HepG2 (cell line): ENCODE measurements around the gene RERE. TPM values are rescaled to one million over a fixed set of nuclear protein-coding genes. Genes with fewer than 3 reads are reported as not detected.

ENCODE experiments used
- ATAC-seq: fragments of 200-7000 bp; cut with Tn5 transposase; 3 replicates; pipeline ENCODE4 v1.9.1; 2020; ENCODE audit warnings: mild to moderate bottlenecking, moderate library complexity
- BruUV-seq: library from RNA; stranded (reverse); fragments of 400-500 nt; replicated peaks from 2 replicates; lab custom pipeline; 2021; lab: Mats Ljungman, UMichigan
- CTCF ChIA-PET: fragments of 300-600 bp; formaldehyde crosslinking; extraction: SDS; loops from one replicate; lab custom pipeline; 2021; ENCODE audit warnings: low total read pairs, inconsistent platforms, low intra/inter-chr PET ratio; lab: Yijun Ruan, JAX
- POLR2A ChIA-PET: fragments of 350-600 bp; sonication (Branson Sonifier 250); formaldehyde crosslinking; loops from one replicate; lab custom pipeline; 2020; ENCODE audit warnings: antibody characterized with exemption, inconsistent platforms; lab: Yijun Ruan, JAX
- DNase-seq: peaks from one replicate; pipeline ENCODE4 v3.0.0-alpha.2; 2015; ENCODE audit warnings: low spot score
- FAIRE-seq: peaks from 3 replicates; lab custom pipeline; 2011; peaks lifted over from hg19 to GRCh38; lab: Jason Lieb, UNC
- H2AFZ ChIP-seq: one replicate; pipeline ENCODE4 v1.6.1; 2011; ENCODE audit warnings: low read length, inconsistent platforms
- H3K27ac ChIP-seq: fragments of 300-600 bp; 3 replicates; pipeline ENCODE4 v1.8.0; 2011; ENCODE audit warnings: mixed run types, mild to moderate bottlenecking, mixed read lengths, low read length, inconsistent platforms; ENCODE audit not compliant: insufficient read depth; ENCODE audit errors: extremely low read length
- H3K27me3 ChIP-seq, 2 experiments: fragments of 200-600 bp in 1 of 2; 2 replicates in 1 of 2; 3 replicates in 1 of 2; pipeline versions ENCODE4 v1.6.0 to v1.8.0; 2011; ENCODE audit warnings: low read length in 2 of 2, mild to moderate bottlenecking in 2 of 2, moderate library complexity in 2 of 2, inconsistent platforms in 1 of 2; ENCODE audit not compliant: insufficient read depth in 2 of 2, control insufficient read depth in 1 of 2
- H3K36me3 ChIP-seq, 2 experiments: fragments of 200-600 bp in 1 of 2; replicated peaks in 1 of 2; 2 replicates in 1 of 2; 3 replicates in 1 of 2; pipeline versions ENCODE4 v1.5.1 to v1.8.0; 2011; ENCODE audit warnings: low read length in 2 of 2, inconsistent platforms in 1 of 2; ENCODE audit not compliant: insufficient read depth in 2 of 2, control insufficient read depth in 1 of 2
- H3K4me1 ChIP-seq: 2 replicates; pipeline ENCODE4 v1.5.1; 2012; ENCODE audit warnings: low read length, inconsistent platforms; ENCODE audit not compliant: insufficient read depth
- H3K4me2 ChIP-seq: 2 replicates; pipeline ENCODE4 v1.6.0; 2011; ENCODE audit warnings: low read depth, low read length, inconsistent platforms
- H3K4me3 ChIP-seq, 3 experiments: fragments of 200-600 bp in 1 of 3; sonication (generic), shearing (Covaris generic) in 1 of 3; replicated peaks in 1 of 3; 2 replicates each; pipeline ENCODE4 v1.5.1; 2011 to 2016; ENCODE audit warnings: low read length in 3 of 3, inconsistent platforms in 2 of 3, low read depth in 2 of 3, mild to moderate bottlenecking in 2 of 3, control low read depth in 1 of 3, mixed read lengths in 1 of 3; ENCODE audit not compliant: insufficient read depth in 1 of 3
- H3K79me2 ChIP-seq: one replicate; pipeline ENCODE4 v1.6.1; 2011; ENCODE audit warnings: low read length, inconsistent platforms; ENCODE audit not compliant: insufficient read depth
- H3K9ac ChIP-seq: 2 replicates; pipeline ENCODE4 v1.6.0; 2011; ENCODE audit warnings: mild to moderate bottlenecking, low read depth, low read length, inconsistent platforms; ENCODE audit not compliant: insufficient read depth
- H3K9me3 ChIP-seq: 2 replicates; pipeline ENCODE4 v1.5.1; 2012; ENCODE audit warnings: mild to moderate bottlenecking, low read length
- H4K20me1 ChIP-seq: 2 replicates; pipeline ENCODE4 v1.6.0; 2011; ENCODE audit warnings: inconsistent platforms, mild to moderate bottlenecking, low read length, moderate library complexity; ENCODE audit not compliant: insufficient read depth
- IKZF4 ChIP-seq: sonication (generic); formaldehyde crosslinking; IDR thresholded peaks from 2 replicates; pipeline ENCODE4 v1.5.1; 2020; ENCODE audit warnings: borderline replicate concordance, mild to moderate bottlenecking, low read depth, missing genetic modification reagents; ENCODE audit errors: not compliant biosample characterization
- KMT2A ChIP-seq: sonication (generic); formaldehyde crosslinking; IDR thresholded peaks from 2 replicates; pipeline ENCODE4 v1.4.0; 2020; ENCODE audit warnings: missing genetic modification reagents
- STAG1 ChIP-seq: sonication (generic); formaldehyde crosslinking; IDR thresholded peaks from 2 replicates; pipeline ENCODE4 v1.4.0; 2020; ENCODE audit warnings: missing genetic modification reagents
- ZNF274 ChIP-seq: sonication (generic); formaldehyde crosslinking; IDR thresholded peaks from 2 replicates; pipeline ENCODE4 v1.5.1; 2020; ENCODE audit warnings: mild to moderate bottlenecking, missing genetic modification reagents
- ZNF644 ChIP-seq: IDR thresholded peaks from 2 replicates; pipeline ENCODE4 v1.6.1; 2016; ENCODE audit warnings: low read depth
- WGBS: methylation state at CpG from one replicate; pipeline ENCODE4 v1.1.6; 2017; ENCODE audit warnings: low lambda C conversion rate; 5-methylcytosine and 5-hydroxymethylcytosine counted together
- in situ Hi-C: cut with HindIII; loops from 2 replicates; pipeline ENCODE4 v1.10.0; 2017; ENCODE audit warnings: low pct_unique_long_range_greater_than_20kb; ENCODE audit not compliant: extremely low pct_ligation_motif_present
- intact Hi-C: fragments of 100-400 bp; cut with micrococcal nuclease; formaldehyde crosslinking; loops from one replicate; pipeline ENCODE4 v1.10.0; 2022; ENCODE audit not compliant: unreplicated experiment
- polyA plus RNA-seq, 8 experiments: library from polyadenylated mRNA; depleted of rRNA in 3 of 8; stranded (reverse) in 7 of 8; unstranded in 1 of 8; fragments of >200 nt; fragmentation: Illumina TruSeq in 4 of 8; extraction: Trizol in 4 of 8; gene quantifications; 2 replicates each; pipeline versions ENCODE4 v1.2.1 to v1.2.3, GENCODE V29; 2011 to 2016; ENCODE audit warnings: low read depth in 4 of 8, missing spikeins in 1 of 8, mixed read lengths in 1 of 8; ENCODE audit not compliant: insufficient read depth in 1 of 8
- total RNA-seq, 5 experiments: library from RNA; depleted of rRNA; stranded (reverse); fragments of >200 nt; fragmentation: Illumina TruSeq; extraction: Trizol; gene quantifications; 2 replicates each; pipeline ENCODE4 v1.2.3, GENCODE V29; 2016; ENCODE audit warnings: low read depth in 1 of 5
- TF ChIP-seq, protein P1 (sequence below): sonication (generic); formaldehyde crosslinking; IDR thresholded peaks from 2 replicates; pipeline ENCODE4 v1.4.0; 2020; ENCODE audit warnings: mild to moderate bottlenecking, missing genetic modification reagents
- TF ChIP-seq, protein P2 (sequence below): sonication (generic); formaldehyde crosslinking; IDR thresholded peaks from 2 replicates; pipeline ENCODE4 v1.5.0; 2020; ENCODE audit warnings: missing genetic modification reagents, mild to moderate bottlenecking, borderline replicate concordance

The RERE gene
- total and polyA plus RNA-seq, 2 of the 13 experiments (the other 11 are each of a cell fraction or from before 2014, with no cell fraction given) = 18.3 to 21.9 TPM

DNA sequence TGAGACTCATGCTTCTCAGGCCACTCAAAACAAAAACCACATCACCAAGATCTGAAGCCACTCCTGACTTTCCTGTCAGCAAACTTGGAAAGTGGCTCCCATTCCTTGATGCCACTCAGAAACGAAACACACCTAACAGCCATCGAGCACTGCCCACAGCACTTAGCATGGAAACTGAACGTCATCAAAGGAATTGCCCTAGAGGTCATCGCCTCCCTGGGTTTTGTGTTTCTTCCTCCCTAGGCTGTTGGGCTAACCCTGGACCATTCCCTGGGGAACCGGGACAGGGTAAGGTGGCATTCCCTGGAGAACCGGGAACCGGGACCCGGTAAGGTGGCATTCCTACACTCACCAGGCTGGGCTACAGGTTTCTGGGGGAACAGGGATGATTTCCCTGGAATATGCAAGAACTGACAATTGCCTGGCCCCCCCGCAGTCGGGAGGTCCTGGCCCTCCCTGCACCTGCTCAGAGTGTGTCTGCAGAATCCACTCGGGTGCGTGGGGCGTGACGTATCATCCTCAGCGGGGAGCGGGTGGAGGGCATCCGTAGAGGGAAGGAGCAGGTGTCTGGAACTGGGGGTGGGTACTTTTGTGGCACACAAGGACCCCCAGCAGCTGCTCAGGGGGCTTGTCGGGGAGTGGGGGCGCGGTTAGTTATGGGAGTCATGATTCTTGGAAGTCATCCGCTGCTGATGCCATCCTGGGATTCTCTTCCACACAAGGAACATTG is 469.2 kb downstream of the RERE start:
- H3K36me3 ChIP-seq = peaks cover 0 to 2% of the 10 kb centered on the region in 2 experiments; a peak in 2 of 5 replicates
- ATAC-seq = peak; percentile 6; the same call in 2 of the 3 replicates
- H3K27ac ChIP-seq = no peak overlapping the region
- peaks cover 6% of the 10 kb centered on the region; the same call in 1 of the 2 replicates for H4K20me1 ChIP-seq
- no peak overlapping the region for H2AFZ ChIP-seq
- WGBS = 38% methylated on average over 14 of the region's 21 CpGs
- in situ Hi-C loops (loop anchor here (5.0 kb wide), 1 partner anchor 366 kb away; no protein-coding TSS in a partner anchor), intact Hi-C loops (loop anchor here (1.0 to 2.0 kb wide), 2 partner anchors 33 to 366 kb away; no protein-coding TSS in a partner anchor)
- H3K9ac ChIP-seq = no peak overlapping the region
- no peak for FAIRE-seq
- H3K4me3 ChIP-seq = peak overlapping the region in 1 of 3 experiments; percentile 50; a peak in 1 of 6 replicates
- ChIA-PET POLR2A (interaction anchor here (1.0 to 1.3 kb wide), 2 partner anchors 9 to 373 kb away, joined by 3 read pairs; no protein-coding TSS in a partner anchor), CTCF (interaction anchor here (0.8 to 4.4 kb wide), 6 partner anchors 33 to 373 kb away, joined by 3 to 39 read pairs (median 6); no protein-coding TSS in a partner anchor)
- peaks cover 39% of the 10 kb centered on the region for H3K4me1 ChIP-seq
- H3K9me3 ChIP-seq = no peaks in the 10 kb centered on the region
- H3K4me2 ChIP-seq = peak overlapping the region; percentile 54
- no peaks in the 10 kb centered on the region for H3K79me2 ChIP-seq
- peaks cover 0 to 26% of the 10 kb centered on the region in 2 experiments; a peak in 4 of 5 replicates for H3K27me3 ChIP-seq
- DNase-seq = no peak
- no TSS peak for BruUV-seq
- TF ChIP-seq ZNF644 (CRISPR knock-in tag) (no peak), KMT2A (CRISPR knock-in tag) (no peak), STAG1 (CRISPR knock-in tag) (0 out of 2 replicates have a peak, but pooled peaks have one; percentile 4), ZNF274 (CRISPR knock-in tag) (no peak), IKZF4 (CRISPR knock-in tag) (peak; percentile 6)
- TF ChIP-seq, protein P1, sequence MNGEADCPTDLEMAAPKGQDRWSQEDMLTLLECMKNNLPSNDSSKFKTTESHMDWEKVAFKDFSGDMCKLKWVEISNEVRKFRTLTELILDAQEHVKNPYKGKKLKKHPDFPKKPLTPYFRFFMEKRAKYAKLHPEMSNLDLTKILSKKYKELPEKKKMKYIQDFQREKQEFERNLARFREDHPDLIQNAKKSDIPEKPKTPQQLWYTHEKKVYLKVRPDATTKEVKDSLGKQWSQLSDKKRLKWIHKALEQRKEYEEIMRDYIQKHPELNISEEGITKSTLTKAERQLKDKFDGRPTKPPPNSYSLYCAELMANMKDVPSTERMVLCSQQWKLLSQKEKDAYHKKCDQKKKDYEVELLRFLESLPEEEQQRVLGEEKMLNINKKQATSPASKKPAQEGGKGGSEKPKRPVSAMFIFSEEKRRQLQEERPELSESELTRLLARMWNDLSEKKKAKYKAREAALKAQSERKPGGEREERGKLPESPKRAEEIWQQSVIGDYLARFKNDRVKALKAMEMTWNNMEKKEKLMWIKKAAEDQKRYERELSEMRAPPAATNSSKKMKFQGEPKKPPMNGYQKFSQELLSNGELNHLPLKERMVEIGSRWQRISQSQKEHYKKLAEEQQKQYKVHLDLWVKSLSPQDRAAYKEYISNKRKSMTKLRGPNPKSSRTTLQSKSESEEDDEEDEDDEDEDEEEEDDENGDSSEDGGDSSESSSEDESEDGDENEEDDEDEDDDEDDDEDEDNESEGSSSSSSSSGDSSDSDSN (CRISPR knock-in tag) = 0 out of 2 replicates have a peak, but pooled peaks have one; percentile 9
- TF ChIP-seq, protein P2, sequence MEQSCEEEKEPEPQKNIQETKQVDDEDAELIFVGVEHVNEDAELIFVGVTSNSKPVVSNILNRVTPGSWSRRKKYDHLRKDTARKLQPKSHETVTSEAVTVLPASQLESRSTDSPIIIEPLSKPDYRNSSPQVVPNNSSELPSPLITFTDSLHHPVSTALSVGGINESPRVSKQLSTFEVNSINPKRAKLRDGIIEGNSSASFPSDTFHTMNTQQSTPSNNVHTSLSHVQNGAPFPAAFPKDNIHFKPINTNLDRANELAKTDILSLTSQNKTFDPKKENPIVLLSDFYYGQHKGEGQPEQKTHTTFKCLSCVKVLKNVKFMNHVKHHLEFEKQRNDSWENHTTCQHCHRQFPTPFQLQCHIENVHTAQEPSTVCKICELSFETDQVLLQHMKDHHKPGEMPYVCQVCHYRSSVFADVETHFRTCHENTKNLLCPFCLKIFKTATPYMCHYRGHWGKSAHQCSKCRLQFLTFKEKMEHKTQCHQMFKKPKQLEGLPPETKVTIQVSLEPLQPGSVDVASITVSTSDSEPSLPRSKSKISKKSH (CRISPR knock-in tag) = 0 out of 2 replicates have a peak, but pooled peaks have one; percentile 10
